Choroid plexus epithelial cell (primary cell): Measurements from ENCODE around the gene HMOX1.

Experiments used
- DNase-seq: peaks from one replicate; pipeline ENCODE4 v3.0.0-alpha.2; 2010; ENCODE audit warnings: low read depth
- H3K4me3 ChIP-seq: 2 replicates; pipeline ENCODE4 v1.5.1; 2011; ENCODE audit warnings: low read depth, mild to moderate bottlenecking, control low read depth, low read length, moderate library complexity
- TF ChIP-seq, protein P1 (sequence below): conservative IDR thresholded peaks from 2 replicates; pipeline ENCODE4 v1.5.1; 2011; ENCODE audit warnings: low read depth, mild to moderate bottlenecking, control low read depth, inconsistent platforms, low read length, moderate library complexity

The HMOX1 gene

DNA sequence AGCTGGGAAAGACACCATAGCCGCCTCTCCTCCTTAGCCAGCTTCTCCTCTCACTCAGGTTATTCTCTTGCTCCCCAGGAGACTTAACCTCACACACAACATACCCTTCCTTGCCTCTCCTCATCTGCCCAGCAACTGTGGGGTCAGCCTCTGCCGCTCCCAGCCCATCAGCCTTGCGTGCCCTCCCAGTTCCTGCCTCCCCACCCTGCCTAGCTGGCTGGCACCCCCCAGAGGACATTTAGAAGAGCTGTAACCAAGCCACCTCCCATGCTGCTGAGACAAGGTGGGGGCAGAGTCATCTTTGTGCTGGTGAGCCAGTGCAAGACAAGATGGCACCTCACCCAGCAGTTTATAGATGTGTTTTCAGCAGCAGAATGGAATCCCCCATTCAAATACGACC lies 43.0 kb upstream of the HMOX1 start:
- no peak overlapping the region for H3K4me3 ChIP-seq
- TF ChIP-seq, protein P1, sequence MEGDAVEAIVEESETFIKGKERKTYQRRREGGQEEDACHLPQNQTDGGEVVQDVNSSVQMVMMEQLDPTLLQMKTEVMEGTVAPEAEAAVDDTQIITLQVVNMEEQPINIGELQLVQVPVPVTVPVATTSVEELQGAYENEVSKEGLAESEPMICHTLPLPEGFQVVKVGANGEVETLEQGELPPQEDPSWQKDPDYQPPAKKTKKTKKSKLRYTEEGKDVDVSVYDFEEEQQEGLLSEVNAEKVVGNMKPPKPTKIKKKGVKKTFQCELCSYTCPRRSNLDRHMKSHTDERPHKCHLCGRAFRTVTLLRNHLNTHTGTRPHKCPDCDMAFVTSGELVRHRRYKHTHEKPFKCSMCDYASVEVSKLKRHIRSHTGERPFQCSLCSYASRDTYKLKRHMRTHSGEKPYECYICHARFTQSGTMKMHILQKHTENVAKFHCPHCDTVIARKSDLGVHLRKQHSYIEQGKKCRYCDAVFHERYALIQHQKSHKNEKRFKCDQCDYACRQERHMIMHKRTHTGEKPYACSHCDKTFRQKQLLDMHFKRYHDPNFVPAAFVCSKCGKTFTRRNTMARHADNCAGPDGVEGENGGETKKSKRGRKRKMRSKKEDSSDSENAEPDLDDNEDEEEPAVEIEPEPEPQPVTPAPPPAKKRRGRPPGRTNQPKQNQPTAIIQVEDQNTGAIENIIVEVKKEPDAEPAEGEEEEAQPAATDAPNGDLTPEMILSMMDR, result peak; percentile 15
- DNase-seq, result no peak

DNA sequence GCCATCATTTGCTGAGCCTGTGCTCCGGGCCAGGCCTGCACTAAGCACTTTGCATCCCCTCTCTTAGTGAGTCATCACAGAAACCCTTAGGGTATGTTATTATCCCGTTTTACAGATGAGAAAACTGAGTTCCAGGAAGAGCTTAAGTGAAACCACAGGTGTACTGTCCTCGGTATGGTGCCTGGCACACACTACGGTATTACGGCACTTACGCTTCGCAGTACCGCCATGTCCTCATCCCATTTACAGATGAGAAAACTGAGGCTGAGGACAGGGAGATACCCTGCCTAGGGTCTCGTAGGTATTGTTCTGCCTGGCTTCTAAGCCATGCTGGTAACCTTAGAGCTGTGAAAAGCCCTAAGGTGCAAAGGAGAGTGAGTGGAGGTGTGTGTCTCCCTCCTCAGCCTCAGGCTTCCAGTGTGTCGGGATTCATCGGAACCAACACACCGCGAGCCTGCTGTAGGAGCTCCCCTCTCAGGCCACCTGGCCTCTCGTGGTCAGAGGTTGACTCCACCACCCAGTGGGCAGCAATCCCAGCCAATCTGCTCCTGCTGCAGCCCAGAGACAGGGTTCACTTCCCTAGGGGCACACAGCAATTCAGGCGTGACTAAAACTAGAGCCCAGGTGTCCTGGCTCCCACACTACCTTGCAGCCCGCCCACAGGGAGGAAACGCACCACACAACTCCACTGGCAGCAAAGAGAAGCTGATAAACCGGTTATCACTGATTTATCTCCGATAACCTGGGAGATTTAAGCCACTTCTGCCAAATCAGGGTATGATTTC lies 39.6 kb upstream of the HMOX1 start:
- TF ChIP-seq, protein P1, result no peak
- no peak overlapping the region for H3K4me3 ChIP-seq
- DNase-seq, result no peak

DNA sequence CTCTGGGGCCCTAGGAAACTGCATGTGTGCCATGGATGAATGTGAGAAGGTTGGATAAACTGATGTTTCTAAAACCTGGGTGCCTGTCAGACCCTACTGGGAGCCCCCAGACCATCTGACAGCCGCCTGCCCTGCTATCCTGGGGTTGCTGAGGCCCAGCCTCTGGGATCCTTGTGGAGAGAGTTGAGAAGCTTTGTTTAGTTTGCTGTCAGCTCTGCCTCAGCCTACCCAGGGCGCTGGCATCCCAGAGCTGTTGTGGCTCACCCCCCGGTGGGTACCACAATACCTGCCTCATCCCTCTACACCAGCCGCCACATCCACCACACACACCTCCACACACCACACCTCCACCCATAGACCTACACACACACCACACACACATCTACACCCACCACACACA lies 38.5 kb upstream of the HMOX1 start:
- no peak for DNase-seq
- H3K4me3 ChIP-seq, result no peak overlapping the region
- TF ChIP-seq, protein P1, result no peak

DNA sequence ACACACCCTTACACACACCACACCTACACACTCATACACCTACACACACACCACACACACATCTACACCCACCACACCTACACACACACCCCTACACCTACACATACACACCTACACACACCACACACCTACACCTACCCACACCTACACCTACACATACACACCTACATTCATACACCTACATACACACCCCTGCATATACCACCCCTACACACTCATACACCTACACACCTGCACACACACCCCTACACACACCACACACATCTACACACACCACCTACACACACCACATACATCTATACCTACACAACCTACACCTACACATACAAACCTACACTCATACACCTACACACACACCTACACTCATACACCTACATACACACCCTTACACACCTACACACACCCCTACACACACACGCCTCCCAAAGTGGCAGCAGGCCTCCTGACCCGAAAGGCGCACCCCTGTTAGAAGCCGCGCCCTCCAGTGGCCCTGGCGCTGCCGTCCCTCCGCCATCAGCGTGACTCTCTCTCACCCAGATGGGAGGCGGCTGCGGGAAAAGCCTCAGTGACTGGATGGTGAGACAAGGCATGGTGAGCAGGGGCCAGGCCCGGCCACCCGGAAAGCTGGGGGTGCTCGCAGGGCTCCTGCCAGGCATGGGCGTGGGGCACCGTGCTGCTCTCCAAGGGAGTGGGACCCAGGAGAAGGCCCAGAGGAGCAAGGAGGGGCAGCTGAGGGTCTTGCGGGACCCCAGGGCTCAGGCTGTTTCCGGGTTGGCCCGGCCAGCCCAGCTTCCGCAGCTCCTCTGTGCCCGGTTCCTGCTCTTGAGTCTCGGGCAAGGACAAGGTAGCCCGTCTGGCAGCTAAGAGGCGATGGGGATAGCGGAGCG lies 37.0 kb upstream of the HMOX1 start:
- no peak overlapping the region for H3K4me3 ChIP-seq
- DNase-seq, result no peak
- TF ChIP-seq, protein P1, result no peak

DNA sequence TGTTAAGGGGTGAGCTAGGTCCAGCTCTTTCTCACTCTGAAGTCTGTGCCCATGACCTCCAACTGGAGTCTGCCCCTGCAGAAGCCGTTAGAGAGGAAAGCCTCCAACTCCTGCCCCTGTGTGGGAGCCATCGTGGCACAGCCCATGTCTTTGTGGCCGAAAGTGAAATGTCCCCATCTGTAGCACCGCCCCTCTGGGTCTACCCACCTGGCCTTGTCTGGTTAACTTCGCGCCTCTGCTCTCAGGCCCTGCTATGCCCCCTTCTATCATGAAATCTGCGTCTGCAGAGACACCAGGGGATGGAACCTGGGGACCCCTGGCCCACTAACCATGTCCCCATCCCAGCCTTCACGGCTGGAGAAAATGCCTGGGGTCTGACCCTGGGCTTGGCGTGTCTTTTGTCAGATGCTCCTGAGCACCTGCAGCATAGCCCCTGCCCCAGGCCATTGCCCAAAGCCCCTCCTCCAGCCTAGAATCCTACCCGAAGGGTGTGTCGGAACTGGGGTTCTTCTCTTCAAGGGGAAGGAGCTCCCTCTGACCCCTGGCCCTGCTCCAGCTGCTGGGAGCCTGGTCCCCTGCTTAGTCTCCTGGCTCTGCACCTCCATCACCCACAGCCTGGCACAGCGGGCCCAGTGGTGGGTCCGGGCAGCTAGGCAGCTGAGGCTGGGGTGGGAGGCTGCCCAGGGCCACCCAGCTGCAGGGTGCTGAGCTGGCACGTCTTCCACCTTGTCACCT lies 35.8 kb upstream of the HMOX1 start:
- no peak overlapping the region for H3K4me3 ChIP-seq
- no peak for DNase-seq

DNA sequence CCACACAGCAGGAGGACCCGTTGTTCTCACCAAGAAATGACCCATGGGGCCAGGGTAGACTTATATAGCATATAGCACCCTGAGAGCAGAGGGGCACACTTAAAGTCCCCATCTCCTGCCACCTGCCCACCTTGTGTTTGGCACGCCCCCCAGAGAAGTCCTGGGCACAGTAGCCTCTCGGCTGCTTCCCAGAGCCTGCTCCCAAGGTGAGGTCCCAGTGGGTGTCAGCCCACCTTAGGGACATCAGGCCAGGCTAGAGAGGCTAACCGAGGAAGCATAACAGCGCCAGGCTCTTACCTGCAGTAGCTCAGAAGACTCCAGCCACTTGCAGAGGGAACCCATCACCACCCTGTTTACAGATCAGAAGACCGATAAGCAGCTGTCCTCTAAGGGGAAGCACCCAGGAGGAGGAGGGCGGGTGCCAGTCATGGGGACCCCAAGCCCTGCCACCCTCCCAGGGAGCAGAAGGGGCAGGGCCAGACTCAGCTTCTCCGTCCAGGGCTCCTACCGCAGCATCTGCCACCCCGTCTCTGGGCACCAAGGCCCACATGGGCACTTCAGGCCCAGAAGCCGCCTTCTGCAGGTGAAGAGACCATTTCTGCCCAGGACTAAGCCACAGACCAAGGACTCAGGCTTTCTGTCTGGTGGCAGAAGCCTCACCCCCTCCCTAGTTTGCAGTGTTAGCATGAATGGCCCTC lies 34.9 kb upstream of the HMOX1 start:
- H3K4me3 ChIP-seq, result no peak overlapping the region
- DNase-seq, result no peak
- TF ChIP-seq, protein P1, result no peak

More for the DNA sequence above, 35.8 kb upstream of the HMOX1 start:
- TF ChIP-seq, protein P1, result no peak
